H9 (cell line): ENCODE measurements around the gene SAFB. TPM values are rescaled to one million over a fixed set of nuclear protein-coding genes. Genes with fewer than 3 reads are reported as not detected.

Experiments used
- DNase-seq: peaks from one replicate; pipeline ENCODE4 v3.0.0-alpha.2; 2017
- H2AFZ ChIP-seq: one replicate; pipeline ENCODE4 v1.6.1; 2013; ENCODE audit warnings: mild to moderate bottlenecking, low read length, control low read depth, moderate library complexity
- H2AK5ac ChIP-seq: 2 replicates; pipeline ENCODE4 v1.6.1; 2013; ENCODE audit warnings: low read length, control low read depth, mixed read lengths; ENCODE audit not compliant: insufficient read length
- H2BK120ac ChIP-seq: one replicate; pipeline ENCODE4 v1.6.1; 2013; ENCODE audit warnings: low read depth, mild to moderate bottlenecking, low read length, control low read depth, inconsistent platforms; ENCODE audit not compliant: poor library complexity, severe bottlenecking
- H2BK12ac ChIP-seq: 2 replicates; pipeline ENCODE4 v1.6.1; 2013; ENCODE audit warnings: low read length, control low read depth, mixed read lengths, low read depth; ENCODE audit not compliant: insufficient read length
- H2BK15ac ChIP-seq: 2 replicates; pipeline ENCODE4 v1.6.1; 2013; ENCODE audit warnings: low read depth, low read length, control low read depth
- H2BK20ac ChIP-seq: one replicate; pipeline ENCODE4 v1.6.1; 2013; ENCODE audit warnings: low read depth, mild to moderate bottlenecking, low read length, control low read depth, inconsistent platforms; ENCODE audit not compliant: poor library complexity, severe bottlenecking
- H2BK5ac ChIP-seq: 2 replicates; pipeline ENCODE4 v1.6.1; 2013; ENCODE audit warnings: low read length, control low read depth, mixed read lengths; ENCODE audit not compliant: insufficient read length
- H3K14ac ChIP-seq: 2 replicates; pipeline ENCODE4 v1.6.1; 2013; ENCODE audit warnings: low read length, control low read depth; ENCODE audit not compliant: insufficient read depth
- H3K18ac ChIP-seq: 2 replicates; pipeline ENCODE4 v1.6.1; 2013; ENCODE audit warnings: low read depth, mild to moderate bottlenecking, mixed read lengths, low read length, control low read depth; ENCODE audit not compliant: insufficient read length
- H3K23ac ChIP-seq: 2 replicates; pipeline ENCODE4 v1.6.1; 2013; ENCODE audit warnings: low read length, control low read depth, mixed read lengths, low read depth; ENCODE audit not compliant: insufficient read length
- H3K23me2 ChIP-seq: 2 replicates; pipeline ENCODE4 v1.6.1; 2013; ENCODE audit warnings: low read depth, mild to moderate bottlenecking, mixed read lengths, low read length, control low read depth; ENCODE audit not compliant: insufficient read length, poor library complexity, severe bottlenecking
- H3K27ac ChIP-seq: 2 replicates; pipeline ENCODE4 v1.5.1; 2013; ENCODE audit warnings: low read length, control low read depth, mixed read lengths, low read depth; ENCODE audit not compliant: insufficient read length
- H3K27me3 ChIP-seq: 2 replicates; pipeline ENCODE4 v1.6.1; 2013; ENCODE audit warnings: low read length, control low read depth, inconsistent platforms; ENCODE audit not compliant: insufficient read depth
- H3K4ac ChIP-seq: 2 replicates; pipeline ENCODE4 v1.6.1; 2013; ENCODE audit warnings: low read depth, mild to moderate bottlenecking, control low read depth, inconsistent platforms, low read length, moderate library complexity
- H3K4me1 ChIP-seq: 2 replicates; pipeline ENCODE4 v1.6.1; 2013; ENCODE audit warnings: low read length, control low read depth, inconsistent platforms; ENCODE audit not compliant: insufficient read depth
- H3K4me2 ChIP-seq: 2 replicates; pipeline ENCODE4 v1.6.1; 2013; ENCODE audit warnings: low read length, control low read depth, mixed read lengths; ENCODE audit not compliant: insufficient read length, insufficient read depth
- H3K56ac ChIP-seq: 2 replicates; pipeline ENCODE4 v1.6.1; 2013; ENCODE audit warnings: low read depth, mild to moderate bottlenecking, mixed read lengths, low read length, control low read depth; ENCODE audit not compliant: insufficient read length
- H3K79me1 ChIP-seq: 2 replicates; pipeline ENCODE4 v1.6.1; 2013; ENCODE audit warnings: low read depth, mild to moderate bottlenecking, moderate library complexity, low read length, control low read depth, inconsistent platforms; ENCODE audit not compliant: insufficient read depth, poor library complexity, severe bottlenecking
- H3K79me2 ChIP-seq: 2 replicates; pipeline ENCODE4 v1.6.1; 2013; ENCODE audit warnings: low read length, control low read depth, inconsistent platforms; ENCODE audit not compliant: insufficient read depth
- H3K9ac ChIP-seq: 2 replicates; pipeline ENCODE4 v1.6.1; 2013; ENCODE audit warnings: low read length, control low read depth, mixed read lengths; ENCODE audit not compliant: insufficient read length; ENCODE audit errors: extremely low read depth
- H3K9me3 ChIP-seq: one replicate; pipeline ENCODE4 v1.6.1; 2013; ENCODE audit warnings: low read depth, low read length, inconsistent platforms; ENCODE audit not compliant: control insufficient read depth
- H3T11ph ChIP-seq: one replicate; pipeline ENCODE4 v1.6.1; 2013; ENCODE audit warnings: mild to moderate bottlenecking, low read length, control low read depth, inconsistent platforms
- H4K20me1 ChIP-seq: one replicate; pipeline ENCODE4 v1.6.1; 2013; ENCODE audit not compliant: control insufficient read depth, insufficient read length, insufficient read depth
- H4K5ac ChIP-seq: 2 replicates; pipeline ENCODE4 v1.6.1; 2013; ENCODE audit warnings: low read depth, mild to moderate bottlenecking, mixed read lengths, low read length, control low read depth; ENCODE audit not compliant: insufficient read length
- H4K8ac ChIP-seq: replicated peaks from 2 replicates; pipeline ENCODE4 v1.6.1; 2013; ENCODE audit warnings: low read length, control low read depth, mixed read lengths, low read depth; ENCODE audit not compliant: insufficient read length
- H4K91ac ChIP-seq: 2 replicates; pipeline ENCODE4 v1.6.1; 2013; ENCODE audit warnings: low read depth, mild to moderate bottlenecking, moderate library complexity, mixed read lengths, low read length, control low read depth; ENCODE audit not compliant: insufficient read length
- H3K27ac Mint-ChIP-seq, 3 experiments: 2 replicates in 2 of 3; 3 replicates in 1 of 3; pipeline ENCODE4 v1.8.0; 2020 to 2021; ENCODE audit warnings: mixed read lengths in 3 of 3, mild to moderate bottlenecking in 1 of 3, moderate library complexity in 1 of 3
- H3K27me3 Mint-ChIP-seq: 2 replicates; pipeline ENCODE4 v1.8.0; 2021; ENCODE audit warnings: low read depth, mild to moderate bottlenecking, moderate library complexity, mixed read lengths
- H3K36me3 Mint-ChIP-seq, 3 experiments: 2 replicates in 2 of 3; 3 replicates in 1 of 3; pipeline ENCODE4 v1.8.0; 2020 to 2021; ENCODE audit warnings: low read depth in 3 of 3, mixed read lengths in 3 of 3; ENCODE audit not compliant: insufficient read depth in 1 of 3
- H3K4me1 Mint-ChIP-seq, 2 experiments: 2 replicates each; pipeline ENCODE4 v1.8.0; 2020; ENCODE audit warnings: mixed read lengths in 2 of 2
- H3K4me3 Mint-ChIP-seq, 2 experiments: 2 replicates in 1 of 2; 3 replicates in 1 of 2; pipeline ENCODE4 v1.8.0; 2020 to 2021; ENCODE audit warnings: mild to moderate bottlenecking in 2 of 2, mixed read lengths in 2 of 2, moderate library complexity in 1 of 2
- H3K9me3 Mint-ChIP-seq, 2 experiments: 2 replicates in 1 of 2; 3 replicates in 1 of 2; pipeline ENCODE4 v1.8.0; 2020; ENCODE audit warnings: mild to moderate bottlenecking in 2 of 2, mixed read lengths in 2 of 2, moderate library complexity in 1 of 2
- CTCF ChIP-seq: fragments of 200-600 bp; sonication (generic); conservative IDR thresholded peaks from 3 replicates; pipeline ENCODE4 v1.8.0; 2021; ENCODE audit warnings: antibody characterized with exemption, mild to moderate bottlenecking
- WGBS: extraction: QIAGEN DNeasy Blood & Tissue Kit; methylation state at CpG from one replicate; pipeline ENCODE4 v1.1.7; 2013; ENCODE audit warnings: missing lambda C conversion rate, low lambda C conversion rate, mixed read lengths; ENCODE audit not compliant: insufficient read length; ENCODE audit errors: extremely low coverage; 5-methylcytosine and 5-hydroxymethylcytosine counted together
- total RNA-seq: library from RNA; stranded (reverse); gene quantifications from 2 replicates; pipeline ENCODE4 v1.2.1, GENCODE V29; 2021

SAFB gene
- total RNA-seq, 1 experiment from 2014 or later, result 110 TPM

- no CpG with 5 or more reads among the region's 30 CpGs for WGBS
- H2AK5ac ChIP-seq, result no peak overlapping the region
- H3K27me3 ChIP-seq, result no peaks in the 10 kb centered on the region
- no peak overlapping the region for H2BK12ac ChIP-seq
- no peak overlapping the region for H4K91ac ChIP-seq
- no peak overlapping the region for H3K18ac ChIP-seq
- Mint-ChIP-seq H3K36me3 (peaks cover 34 to 68% (median 64%) of the 10 kb centered on the region in 3 experiments), H3K4me1 (peaks cover 15 to 23% of the 10 kb centered on the region in 2 experiments), H3K27ac (peak overlapping the region; percentile 81 to 98 (median 94); a peak in 6 of 7 replicates), H3K9me3 (no peaks in the 10 kb centered on the region; a peak in 1 of 5 replicates), H3K27me3 (no peaks in the 10 kb centered on the region), H3K4me3 (no peak overlapping the region)
- no peak overlapping the region for H2BK5ac ChIP-seq
- no peak overlapping the region for H3T11ph ChIP-seq
- H3K56ac ChIP-seq, result no peak overlapping the region
- H3K9me3 ChIP-seq, result no peaks in the 10 kb centered on the region
- no peaks in the 10 kb centered on the region; the same call in 1 of the 2 replicates for H3K4me1 ChIP-seq
- DNase-seq, result no peak
- H2BK15ac ChIP-seq, result no peak overlapping the region
- H4K5ac ChIP-seq, result no peak overlapping the region
- H2BK120ac ChIP-seq, result no peak overlapping the region
- no peaks in the 10 kb centered on the region for H3K79me2 ChIP-seq
- no peak overlapping the region for H3K14ac ChIP-seq
- no peak overlapping the region for H3K27ac ChIP-seq
- H2AFZ ChIP-seq, result no peak overlapping the region
- no peaks in the 10 kb centered on the region for H3K79me1 ChIP-seq
- no peak overlapping the region for H2BK20ac ChIP-seq
- no peaks in the 10 kb centered on the region for H4K20me1 ChIP-seq
- H3K23me2 ChIP-seq, result peaks cover 5% of the 10 kb centered on the region
- no peak overlapping the region for H3K23ac ChIP-seq
- TF ChIP-seq CTCF, result no peak
- no peak overlapping the region for H3K4me2 ChIP-seq
- H3K9ac ChIP-seq, result no peak overlapping the region
- no peak overlapping the region for H4K8ac ChIP-seq
- H3K4ac ChIP-seq, result no peak overlapping the region
Observed at GRCh38 chr19:5588906-5589676, 33.8 kb upstream of the SAFB start.
